RWPE1 (cell line): ENCODE measurements around the gene UNC45A.
"Not testable (repeated sequence)": the region's sequence is repeated elsewhere in the genome, so short reads cannot be mapped to it uniquely, and the experiment has no call there.

Experiments
- CTCF ChIA-PET: fragments of 350-600 bp; sonication (Branson Sonifier 250); formaldehyde crosslinking; extraction: SDS; loops from one replicate; lab custom pipeline; 2021; lab: Yijun Ruan, JAX
- POLR2A ChIA-PET: fragments of 400-600 bp; formaldehyde crosslinking; extraction: SDS; loops from one replicate; lab custom pipeline; 2020; ENCODE audit warnings: antibody characterized with exemption; ENCODE audit not compliant: low non-redundant PET; lab: Yijun Ruan, JAX
- DNase-seq: peaks from one replicate; pipeline ENCODE4 v3.0.0; 2012; ENCODE audit warnings: low spot score
- H3K27ac ChIP-seq: fragments of 450-650 bp; 2 replicates; pipeline ENCODE4 v1.5.1; 2017
- CTCF ChIP-seq: fragments of 450-650 bp; conservative IDR thresholded peaks from 2 replicates; pipeline ENCODE4 v1.5.1; 2017; ENCODE audit warnings: low read depth, mild to moderate bottlenecking

Gene UNC45A

GRCh38 chr15:90917569-90917968, 17.5 kb upstream of the UNC45A start:
- ChIA-PET POLR2A (no interaction called here), CTCF (no interaction called here)
- no peak for TF ChIP-seq CTCF
- no peak overlapping the region for H3K27ac ChIP-seq
- no peak for DNase-seq

- TF ChIP-seq CTCF = no peak
- no peak for DNase-seq
- POLR2A ChIA-PET = no interaction called here
- no peak overlapping the region for H3K27ac ChIP-seq
- CTCF ChIA-PET = no interaction called here
These were observed 16.9 kb upstream of the UNC45A start for GRCh38 chr15:90918034-90918788.

- no peak for DNase-seq
- ChIA-PET CTCF (no interaction called here), POLR2A (no interaction called here)
- H3K27ac ChIP-seq = no peak overlapping the region
- no peak for TF ChIP-seq CTCF
These were observed 16.2 kb upstream of the UNC45A start for GRCh38 chr15:90918835-90919234.

- no peak overlapping the region for H3K27ac ChIP-seq
- POLR2A ChIA-PET = no interaction called here
These were observed 13.2 kb upstream of the UNC45A start for GRCh38 chr15:90921887-90922286.

GRCh38 chr15:90922712-90923322, 12.3 kb upstream of the UNC45A start:
- H3K27ac ChIP-seq, POLR2A ChIA-PET, DNase-seq: not testable (repeated sequence)
- CTCF ChIA-PET = interaction anchor here (0.7 to 0.9 kb wide), 2 partner anchors 9 to 12 kb away, joined by 3 read pairs; no protein-coding TSS in a partner anchor

More at GRCh38 chr15:90921887-90922286, 13.2 kb upstream of the UNC45A start:
- CTCF ChIA-PET = no interaction called here
- TF ChIP-seq CTCF = no peak
- DNase-seq = no peak

- ChIA-PET CTCF (no interaction called here), POLR2A (no interaction called here)
- no peak overlapping the region for H3K27ac ChIP-seq
- TF ChIP-seq CTCF = no peak
- no peak for DNase-seq
These were observed 10.7 kb upstream of the UNC45A start for GRCh38 chr15:90924375-90924774.

GRCh38 chr15:90926766-90927165, 8.3 kb upstream of the UNC45A start:
- H3K27ac ChIP-seq, DNase-seq, CTCF ChIA-PET: not testable (repeated sequence)
- POLR2A ChIA-PET = interaction anchor here (0.6 kb wide), 1 partner anchor 21 kb away, joined by 3 read pairs; no protein-coding TSS in a partner anchor

GRCh38 chr15:90928106-90928505, 7.0 kb upstream of the UNC45A start:
- POLR2A ChIA-PET, CTCF ChIA-PET, DNase-seq: not testable (repeated sequence)
- H3K27ac ChIP-seq = 0 out of 2 replicates have a peak overlapping the region, but pooled peaks have one; percentile 8
